ENCODE data around the gene APOL1. TPM values are rescaled to one million over a fixed set of nuclear protein-coding genes. Genes with fewer than 3 reads are reported as not detected.

The APOL1 gene
- total and polyA plus RNA-seq, 2 donors (not counting 3 experiments of a cell fraction or from before 2014, with no cell fraction given): 8.2 to 14.1 TPM

GRCh38 chr22:36206255-36206654, 46.7 kb upstream of the APOL1 start:
- POLR2A ChIA-PET: no interaction called here
- H3K4me1 ChIP-seq (ENCODE audit: control insufficient read depth, extremely low read depth, insufficient read depth, low read length): peaks cover 4% of the 10 kb centered on the region
- no peak overlapping the region for H3K4me3 ChIP-seq (replicated peaks in 1 of 3; ENCODE audit: insufficient read depth in 1 of 3, low read depth in 1 of 3, low read length in 3 of 3)
- H3K9me3 ChIP-seq (replicated peaks; ENCODE audit: control insufficient read depth, insufficient read depth, low read length): no peaks in the 10 kb centered on the region
- no peaks in the 10 kb centered on the region for H3K79me2 ChIP-seq (ENCODE audit: control insufficient read depth, insufficient read depth, low read length)
- no peaks in the 10 kb centered on the region for H3K36me3 ChIP-seq (ENCODE audit: control insufficient read depth in 2 of 2, extremely low read depth in 1 of 2, insufficient read depth in 2 of 2, low read length in 2 of 2)
- no peak overlapping the region for H3K4me2 ChIP-seq (ENCODE audit: insufficient read depth, low read length)
- no TSS peak for BruUV-seq (replicated peaks)
- FAIRE-seq (no peak), DNase-seq (ENCODE audit: low read depth, low spot score) (no peak)
- H3K27me3 ChIP-seq (ENCODE audit: control insufficient read depth in 2 of 2, insufficient read depth in 2 of 2, low read length in 2 of 2): peaks cover 5 to 19% of the 10 kb centered on the region in 2 experiments
- H4K20me1 ChIP-seq (replicated peaks; ENCODE audit: control insufficient read depth, extremely low read depth, insufficient read depth, low read length): no peaks in the 10 kb centered on the region
- no peak overlapping the region for H3K27ac ChIP-seq (ENCODE audit: insufficient read depth, low read depth, low read length)
- no peak overlapping the region for H3K9ac ChIP-seq (replicated peaks; ENCODE audit: extremely low read depth, insufficient read depth, low read length)
- no peak for TF ChIP-seq MAX (IDR thresholded peaks at IDR 0.05; ENCODE audit: insufficient read depth, insufficient read length)
- no peak for TF ChIP-seq EZH2 (IDR thresholded peaks at IDR 0.05; ENCODE audit: borderline replicate concordance, low read depth, low read length, severe bottlenecking)
- TF ChIP-seq FOS (IDR thresholded peaks at IDR 0.05; ENCODE audit: borderline replicate concordance, insufficient read depth, low read length): no peak
- TF ChIP-seq POLR2AphosphoS5 (IDR thresholded peaks at IDR 0.05; ENCODE audit: insufficient read depth, low read depth, low read length): no peak
- no peak for TF ChIP-seq JUN (IDR thresholded peaks at IDR 0.05; ENCODE audit: borderline replicate concordance, insufficient read depth, insufficient read length, low read depth)
- TF ChIP-seq POLR2A (IDR thresholded peaks at IDR 0.05; ENCODE audit: low read depth, low read length): no peak
- no peak for TF ChIP-seq MYC (IDR thresholded peaks at IDR 0.05; ENCODE audit: low read depth, low read length)
- TF ChIP-seq CTCF (IDR thresholded peaks at IDR 0.05; ENCODE audit: extremely low read depth in 1 of 2, insufficient read depth in 1 of 2, low read depth in 1 of 2, low read length in 2 of 2): no peak
- no peak for TF ChIP-seq GATA2 (IDR thresholded peaks at IDR 0.05; ENCODE audit: insufficient read depth, insufficient read length, low read depth, low read length)
- CTCF ChIA-PET: interaction anchor here (1.2 kb wide), 1 partner anchor 11 kb away, joined by 4 read pairs; no protein-coding TSS in a partner anchor
- dilution Hi-C loops (cut with MboI; ENCODE audit: extremely low pct_ligation_motif_present, low sequenced_read_pairs): no loop called here
- no peaks in the 10 kb centered on the region for H3K9me1 ChIP-seq (replicated peaks; ENCODE audit: control insufficient read depth, extremely low read depth, insufficient read depth, low read length)
- intact Hi-C loops (cut with micrococcal nuclease): no loop called here
- no peak overlapping the region for H2AFZ ChIP-seq (ENCODE audit: low read depth, low read length)
